Measurements from ENCODE around the gene PCDHGC4.

The PCDHGC4 gene

GRCh38 chr5:141521244-141521781 lies 36.5 kb downstream of the PCDHGC4 start:
- H3K4me3 ChIP-seq (ENCODE audit: low read length) = no peak overlapping the region
- peak; percentile 98 for DNase-seq (ENCODE audit: low read depth)
- TF ChIP-seq CTCF (IDR thresholded peaks at IDR 0.05; ENCODE audit: insufficient read depth, low read depth, low read length, missing control alignments) = no peak

- no peak overlapping the region for H3K4me3 ChIP-seq (ENCODE audit: low read length)
- no peak for DNase-seq (ENCODE audit: low read depth)
- no peak for TF ChIP-seq CTCF (IDR thresholded peaks at IDR 0.05; ENCODE audit: insufficient read depth, low read depth, low read length, missing control alignments)
Measured at GRCh38 chr5:141522301-141522700, 37.5 kb downstream of the PCDHGC4 start.

DNA sequence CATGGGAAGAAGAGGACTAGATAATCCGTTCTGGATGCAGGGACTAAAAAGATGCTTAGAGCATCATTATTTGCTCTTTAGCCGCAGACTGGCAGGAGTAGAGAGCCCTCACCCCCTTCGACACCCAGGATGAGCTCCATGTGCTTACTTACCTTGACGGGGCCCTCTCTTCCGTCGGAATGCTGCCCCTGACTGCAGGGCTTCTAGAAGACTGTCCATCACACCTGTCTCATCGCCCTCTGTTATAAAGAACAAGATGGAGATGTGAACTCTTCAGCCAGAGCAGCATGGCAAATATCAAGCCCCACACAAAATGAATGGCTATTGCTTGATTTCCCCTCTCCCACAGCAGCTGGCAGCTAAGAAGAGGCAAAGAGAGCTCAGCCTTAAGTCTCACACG lies 39.2 kb downstream of the PCDHGC4 start:
- DNase-seq (ENCODE audit: low read depth) = no peak
- no peak for TF ChIP-seq CTCF (IDR thresholded peaks at IDR 0.05; ENCODE audit: insufficient read depth, low read depth, low read length, missing control alignments)
- no peak overlapping the region for H3K4me3 ChIP-seq (ENCODE audit: low read length)

DNA sequence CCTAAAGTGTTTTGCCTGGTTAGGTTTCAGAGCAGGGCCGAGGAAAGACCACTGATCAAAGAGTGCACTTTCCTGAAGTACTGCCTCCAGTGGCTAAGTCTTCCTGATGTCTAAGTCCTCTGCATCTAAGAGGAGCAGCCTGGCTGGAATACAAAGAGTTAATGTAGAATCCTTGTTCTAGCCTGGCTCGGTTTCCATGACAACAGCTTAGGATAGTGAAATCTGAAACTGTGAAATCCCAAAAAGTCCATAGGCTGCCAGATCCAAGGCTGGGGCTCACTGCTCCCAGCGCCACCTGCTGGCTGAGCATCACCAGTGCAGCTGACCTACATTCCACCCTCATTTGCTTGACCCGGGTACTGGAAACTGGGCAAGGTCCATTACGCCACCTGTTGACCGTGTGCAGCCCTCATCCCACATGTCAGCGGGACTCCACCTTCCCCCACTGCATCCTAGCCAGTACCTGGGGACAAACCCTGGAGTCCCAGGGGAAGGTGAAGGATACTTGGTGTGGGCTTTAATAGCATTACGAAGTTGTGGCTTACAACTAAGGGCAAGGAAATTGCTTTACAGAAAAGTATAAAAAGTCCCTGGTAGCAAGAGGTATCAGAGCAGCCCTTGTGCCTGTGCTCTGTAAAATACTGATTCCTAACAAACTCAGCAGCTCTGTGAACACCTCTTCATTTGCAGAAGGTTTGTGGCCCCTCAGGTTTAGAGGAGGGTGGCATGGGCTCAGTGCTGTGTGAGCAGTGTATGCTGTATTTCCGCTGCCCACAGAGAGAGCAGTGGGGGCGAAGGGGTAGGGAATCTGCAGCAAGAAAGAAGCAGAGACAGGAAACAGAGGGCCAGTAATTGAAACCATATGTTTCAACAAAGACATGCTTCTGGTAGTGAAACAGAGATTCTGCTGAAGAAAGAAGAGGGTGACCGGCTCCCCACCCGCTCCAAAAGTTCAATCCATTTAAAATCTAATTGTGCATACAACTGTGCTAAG lies 40.1 kb downstream of the PCDHGC4 start:
- H3K4me3 ChIP-seq (ENCODE audit: low read length) = no peak overlapping the region
- DNase-seq (ENCODE audit: low read depth) = peak; percentile 85
- peak; percentile 98 for TF ChIP-seq CTCF (IDR thresholded peaks at IDR 0.05; ENCODE audit: insufficient read depth, low read depth, low read length, missing control alignments)

DNA sequence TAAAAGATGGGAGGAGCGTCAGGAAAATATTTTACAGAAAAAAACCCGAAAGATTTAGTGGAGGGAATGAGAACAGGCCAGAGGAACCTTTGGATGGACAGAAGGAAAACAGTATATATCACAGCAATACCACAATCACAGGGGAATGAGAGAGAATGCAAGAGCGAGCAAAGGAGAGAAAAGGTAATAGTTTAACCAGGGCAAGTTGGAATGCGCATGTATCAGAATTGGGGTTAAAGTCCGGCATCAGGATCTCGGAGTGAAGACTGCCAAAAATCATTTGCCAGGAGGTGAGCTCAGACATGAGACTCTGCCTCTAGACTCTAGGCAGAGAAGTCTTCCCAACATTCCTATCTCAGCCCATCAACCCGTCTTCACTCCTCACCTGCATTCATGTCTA lies 40.8 kb downstream of the PCDHGC4 start:
- no peak for TF ChIP-seq CTCF (IDR thresholded peaks at IDR 0.05; ENCODE audit: insufficient read depth, low read depth, low read length, missing control alignments)
- no peak for DNase-seq (ENCODE audit: low read depth)
- no peak overlapping the region for H3K4me3 ChIP-seq (ENCODE audit: low read length)

DNA sequence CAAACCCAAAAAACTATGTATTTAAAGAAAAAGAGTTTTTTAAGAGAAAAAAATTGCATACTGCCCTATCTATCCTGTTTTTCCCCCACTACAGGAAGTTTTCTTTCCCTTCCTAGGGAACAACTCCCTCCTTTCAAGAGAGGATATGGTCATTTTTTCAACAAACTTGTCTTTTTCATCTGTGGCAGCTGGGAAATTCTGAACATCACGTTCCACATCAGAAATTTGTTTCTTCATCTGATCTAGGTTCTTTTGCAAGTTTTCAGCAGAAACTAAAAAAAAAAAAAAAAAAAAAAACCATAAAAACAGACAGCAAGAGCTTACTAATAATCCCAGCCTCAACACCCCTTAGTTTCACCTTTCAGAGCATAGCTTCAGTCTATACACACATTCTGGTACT lies 42.6 kb downstream of the PCDHGC4 start:
- DNase-seq (ENCODE audit: low read depth) = no peak
- TF ChIP-seq CTCF (IDR thresholded peaks at IDR 0.05; ENCODE audit: insufficient read depth, low read depth, low read length, missing control alignments) = no peak
- H3K4me3 ChIP-seq (ENCODE audit: low read length) = no peak overlapping the region
